GM12878 (cell line): ENCODE results near the gene UPK1B.

Experiments
- CTCF ChIP-seq, 3 experiments: IDR thresholded peaks in 2 of 3; conservative IDR thresholded peaks in 1 of 3; 2 replicates each; pipeline ENCODE4 v1.5.1; 2011; ENCODE audit warnings: low read depth in 3 of 3, low read length in 3 of 3, mild to moderate bottlenecking in 3 of 3, control low read depth in 2 of 3, moderate library complexity in 2 of 3, inconsistent platforms in 1 of 3, mixed read lengths in 1 of 3; ENCODE audit not compliant: control insufficient read depth in 2 of 3, insufficient read depth in 1 of 3; ENCODE audit errors: extremely low read depth in 1 of 3
- JUNB ChIP-seq: IDR thresholded peaks from 2 replicates; pipeline ENCODE4 v1.6.1; 2016; ENCODE audit warnings: antibody characterized with exemption, mild to moderate bottlenecking
- TF ChIP-seq, protein P1 (sequence below): fragments of 150-350 bp; IDR thresholded peaks from 2 replicates; pipeline ENCODE4 v1.6.1; 2016; ENCODE audit warnings: low read depth, low read length

DNA sequence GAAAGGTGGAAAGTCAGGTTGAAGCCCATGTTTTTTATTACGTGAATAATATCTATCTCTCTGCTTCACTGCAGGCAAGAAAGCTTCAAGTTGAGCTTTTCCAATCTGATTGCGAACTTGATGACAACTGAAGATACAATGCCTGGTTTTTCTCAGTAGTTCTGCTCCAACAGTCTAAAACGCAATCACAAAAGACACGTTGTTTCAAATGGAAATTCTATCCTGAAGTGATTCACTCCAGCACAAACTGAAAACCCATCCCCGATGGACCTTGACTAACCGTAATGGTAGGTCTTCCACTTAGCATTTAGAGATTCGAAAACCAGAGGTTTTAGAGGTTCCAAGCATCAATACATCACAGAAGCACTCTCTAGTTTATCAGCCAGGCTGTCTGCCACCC, 56.7 kb downstream of the UPK1B start:
- TF ChIP-seq CTCF (IDR thresholded peaks at IDR 0.05 in 2 of 3, conservative IDR thresholded peaks at IDR 0.05 in 1 of 3; ENCODE audit: control insufficient read depth in 2 of 3, extremely low read depth in 1 of 3, insufficient read depth in 1 of 3, low read depth in 3 of 3, low read length in 3 of 3): no peak
- TF ChIP-seq JUNB: no peak
- TF ChIP-seq, protein P1, sequence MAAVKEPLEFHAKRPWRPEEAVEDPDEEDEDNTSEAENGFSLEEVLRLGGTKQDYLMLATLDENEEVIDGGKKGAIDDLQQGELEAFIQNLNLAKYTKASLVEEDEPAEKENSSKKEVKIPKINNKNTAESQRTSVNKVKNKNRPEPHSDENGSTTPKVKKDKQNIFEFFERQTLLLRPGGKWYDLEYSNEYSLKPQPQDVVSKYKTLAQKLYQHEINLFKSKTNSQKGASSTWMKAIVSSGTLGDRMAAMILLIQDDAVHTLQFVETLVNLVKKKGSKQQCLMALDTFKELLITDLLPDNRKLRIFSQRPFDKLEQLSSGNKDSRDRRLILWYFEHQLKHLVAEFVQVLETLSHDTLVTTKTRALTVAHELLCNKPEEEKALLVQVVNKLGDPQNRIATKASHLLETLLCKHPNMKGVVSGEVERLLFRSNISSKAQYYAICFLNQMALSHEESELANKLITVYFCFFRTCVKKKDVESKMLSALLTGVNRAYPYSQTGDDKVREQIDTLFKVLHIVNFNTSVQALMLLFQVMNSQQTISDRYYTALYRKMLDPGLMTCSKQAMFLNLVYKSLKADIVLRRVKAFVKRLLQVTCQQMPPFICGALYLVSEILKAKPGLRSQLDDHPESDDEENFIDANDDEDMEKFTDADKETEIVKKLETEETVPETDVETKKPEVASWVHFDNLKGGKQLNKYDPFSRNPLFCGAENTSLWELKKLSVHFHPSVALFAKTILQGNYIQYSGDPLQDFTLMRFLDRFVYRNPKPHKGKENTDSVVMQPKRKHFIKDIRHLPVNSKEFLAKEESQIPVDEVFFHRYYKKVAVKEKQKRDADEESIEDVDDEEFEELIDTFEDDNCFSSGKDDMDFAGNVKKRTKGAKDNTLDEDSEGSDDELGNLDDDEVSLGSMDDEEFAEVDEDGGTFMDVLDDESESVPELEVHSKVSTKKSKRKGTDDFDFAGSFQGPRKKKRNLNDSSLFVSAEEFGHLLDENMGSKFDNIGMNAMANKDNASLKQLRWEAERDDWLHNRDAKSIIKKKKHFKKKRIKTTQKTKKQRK: no peak
